H9 (cell line): ENCODE measurements around the gene SPEF2. TPM values are rescaled to one million over a fixed set of nuclear protein-coding genes. Genes with fewer than 3 reads are reported as not detected.

Experiments
- DNase-seq: peaks from one replicate; pipeline ENCODE4 v3.0.0-alpha.2; 2017
- H2AFZ ChIP-seq: one replicate; pipeline ENCODE4 v1.6.1; 2013; ENCODE audit warnings: mild to moderate bottlenecking, low read length, control low read depth, moderate library complexity
- H2AK5ac ChIP-seq: 2 replicates; pipeline ENCODE4 v1.6.1; 2013; ENCODE audit warnings: low read length, control low read depth, mixed read lengths; ENCODE audit not compliant: insufficient read length
- H2BK120ac ChIP-seq: one replicate; pipeline ENCODE4 v1.6.1; 2013; ENCODE audit warnings: low read depth, mild to moderate bottlenecking, low read length, control low read depth, inconsistent platforms; ENCODE audit not compliant: poor library complexity, severe bottlenecking
- H2BK12ac ChIP-seq: 2 replicates; pipeline ENCODE4 v1.6.1; 2013; ENCODE audit warnings: low read length, control low read depth, mixed read lengths, low read depth; ENCODE audit not compliant: insufficient read length
- H2BK15ac ChIP-seq: 2 replicates; pipeline ENCODE4 v1.6.1; 2013; ENCODE audit warnings: low read depth, low read length, control low read depth
- H2BK20ac ChIP-seq: one replicate; pipeline ENCODE4 v1.6.1; 2013; ENCODE audit warnings: low read depth, mild to moderate bottlenecking, low read length, control low read depth, inconsistent platforms; ENCODE audit not compliant: poor library complexity, severe bottlenecking
- H2BK5ac ChIP-seq: 2 replicates; pipeline ENCODE4 v1.6.1; 2013; ENCODE audit warnings: low read length, control low read depth, mixed read lengths; ENCODE audit not compliant: insufficient read length
- H3K14ac ChIP-seq: 2 replicates; pipeline ENCODE4 v1.6.1; 2013; ENCODE audit warnings: low read length, control low read depth; ENCODE audit not compliant: insufficient read depth
- H3K18ac ChIP-seq: 2 replicates; pipeline ENCODE4 v1.6.1; 2013; ENCODE audit warnings: low read depth, mild to moderate bottlenecking, mixed read lengths, low read length, control low read depth; ENCODE audit not compliant: insufficient read length
- H3K23ac ChIP-seq: 2 replicates; pipeline ENCODE4 v1.6.1; 2013; ENCODE audit warnings: low read length, control low read depth, mixed read lengths, low read depth; ENCODE audit not compliant: insufficient read length
- H3K23me2 ChIP-seq: 2 replicates; pipeline ENCODE4 v1.6.1; 2013; ENCODE audit warnings: low read depth, mild to moderate bottlenecking, mixed read lengths, low read length, control low read depth; ENCODE audit not compliant: insufficient read length, poor library complexity, severe bottlenecking
- H3K27ac ChIP-seq: 2 replicates; pipeline ENCODE4 v1.5.1; 2013; ENCODE audit warnings: low read length, control low read depth, mixed read lengths, low read depth; ENCODE audit not compliant: insufficient read length
- H3K27me3 ChIP-seq: 2 replicates; pipeline ENCODE4 v1.6.1; 2013; ENCODE audit warnings: low read length, control low read depth, inconsistent platforms; ENCODE audit not compliant: insufficient read depth
- H3K4ac ChIP-seq: 2 replicates; pipeline ENCODE4 v1.6.1; 2013; ENCODE audit warnings: low read depth, mild to moderate bottlenecking, control low read depth, inconsistent platforms, low read length, moderate library complexity
- H3K4me1 ChIP-seq: 2 replicates; pipeline ENCODE4 v1.6.1; 2013; ENCODE audit warnings: low read length, control low read depth, inconsistent platforms; ENCODE audit not compliant: insufficient read depth
- H3K4me2 ChIP-seq: 2 replicates; pipeline ENCODE4 v1.6.1; 2013; ENCODE audit warnings: low read length, control low read depth, mixed read lengths; ENCODE audit not compliant: insufficient read length, insufficient read depth
- H3K56ac ChIP-seq: 2 replicates; pipeline ENCODE4 v1.6.1; 2013; ENCODE audit warnings: low read depth, mild to moderate bottlenecking, mixed read lengths, low read length, control low read depth; ENCODE audit not compliant: insufficient read length
- H3K79me1 ChIP-seq: 2 replicates; pipeline ENCODE4 v1.6.1; 2013; ENCODE audit warnings: low read depth, mild to moderate bottlenecking, moderate library complexity, low read length, control low read depth, inconsistent platforms; ENCODE audit not compliant: insufficient read depth, poor library complexity, severe bottlenecking
- H3K79me2 ChIP-seq: 2 replicates; pipeline ENCODE4 v1.6.1; 2013; ENCODE audit warnings: low read length, control low read depth, inconsistent platforms; ENCODE audit not compliant: insufficient read depth
- H3K9ac ChIP-seq: 2 replicates; pipeline ENCODE4 v1.6.1; 2013; ENCODE audit warnings: low read length, control low read depth, mixed read lengths; ENCODE audit not compliant: insufficient read length; ENCODE audit errors: extremely low read depth
- H3K9me3 ChIP-seq: one replicate; pipeline ENCODE4 v1.6.1; 2013; ENCODE audit warnings: low read depth, low read length, inconsistent platforms; ENCODE audit not compliant: control insufficient read depth
- H3T11ph ChIP-seq: one replicate; pipeline ENCODE4 v1.6.1; 2013; ENCODE audit warnings: mild to moderate bottlenecking, low read length, control low read depth, inconsistent platforms
- H4K20me1 ChIP-seq: one replicate; pipeline ENCODE4 v1.6.1; 2013; ENCODE audit not compliant: control insufficient read depth, insufficient read length, insufficient read depth
- H4K5ac ChIP-seq: 2 replicates; pipeline ENCODE4 v1.6.1; 2013; ENCODE audit warnings: low read depth, mild to moderate bottlenecking, mixed read lengths, low read length, control low read depth; ENCODE audit not compliant: insufficient read length
- H4K8ac ChIP-seq: replicated peaks from 2 replicates; pipeline ENCODE4 v1.6.1; 2013; ENCODE audit warnings: low read length, control low read depth, mixed read lengths, low read depth; ENCODE audit not compliant: insufficient read length
- H4K91ac ChIP-seq: 2 replicates; pipeline ENCODE4 v1.6.1; 2013; ENCODE audit warnings: low read depth, mild to moderate bottlenecking, moderate library complexity, mixed read lengths, low read length, control low read depth; ENCODE audit not compliant: insufficient read length
- H3K27ac Mint-ChIP-seq, 3 experiments: 2 replicates in 2 of 3; 3 replicates in 1 of 3; pipeline ENCODE4 v1.8.0; 2020 to 2021; ENCODE audit warnings: mixed read lengths in 3 of 3, mild to moderate bottlenecking in 1 of 3, moderate library complexity in 1 of 3
- H3K27me3 Mint-ChIP-seq: 2 replicates; pipeline ENCODE4 v1.8.0; 2021; ENCODE audit warnings: low read depth, mild to moderate bottlenecking, moderate library complexity, mixed read lengths
- H3K36me3 Mint-ChIP-seq, 3 experiments: 2 replicates in 2 of 3; 3 replicates in 1 of 3; pipeline ENCODE4 v1.8.0; 2020 to 2021; ENCODE audit warnings: low read depth in 3 of 3, mixed read lengths in 3 of 3; ENCODE audit not compliant: insufficient read depth in 1 of 3
- H3K4me1 Mint-ChIP-seq, 2 experiments: 2 replicates each; pipeline ENCODE4 v1.8.0; 2020; ENCODE audit warnings: mixed read lengths in 2 of 2
- H3K4me3 Mint-ChIP-seq, 2 experiments: 2 replicates in 1 of 2; 3 replicates in 1 of 2; pipeline ENCODE4 v1.8.0; 2020 to 2021; ENCODE audit warnings: mild to moderate bottlenecking in 2 of 2, mixed read lengths in 2 of 2, moderate library complexity in 1 of 2
- H3K9me3 Mint-ChIP-seq, 2 experiments: 2 replicates in 1 of 2; 3 replicates in 1 of 2; pipeline ENCODE4 v1.8.0; 2020; ENCODE audit warnings: mild to moderate bottlenecking in 2 of 2, mixed read lengths in 2 of 2, moderate library complexity in 1 of 2
- WGBS: extraction: QIAGEN DNeasy Blood & Tissue Kit; methylation state at CpG from one replicate; pipeline ENCODE4 v1.1.7; 2013; ENCODE audit warnings: missing lambda C conversion rate, low lambda C conversion rate, mixed read lengths; ENCODE audit not compliant: insufficient read length; ENCODE audit errors: extremely low coverage; 5-methylcytosine and 5-hydroxymethylcytosine counted together
- total RNA-seq: library from RNA; stranded (reverse); gene quantifications from 2 replicates; pipeline ENCODE4 v1.2.1, GENCODE V29; 2021
- TF ChIP-seq, protein P1 (sequence below): fragments of 200-600 bp; sonication (generic); conservative IDR thresholded peaks from 3 replicates; pipeline ENCODE4 v1.8.0; 2021; ENCODE audit warnings: antibody characterized with exemption, mild to moderate bottlenecking

SPEF2 gene
- total RNA-seq, 1 experiment from 2014 or later: 1.0 TPM

DNA sequence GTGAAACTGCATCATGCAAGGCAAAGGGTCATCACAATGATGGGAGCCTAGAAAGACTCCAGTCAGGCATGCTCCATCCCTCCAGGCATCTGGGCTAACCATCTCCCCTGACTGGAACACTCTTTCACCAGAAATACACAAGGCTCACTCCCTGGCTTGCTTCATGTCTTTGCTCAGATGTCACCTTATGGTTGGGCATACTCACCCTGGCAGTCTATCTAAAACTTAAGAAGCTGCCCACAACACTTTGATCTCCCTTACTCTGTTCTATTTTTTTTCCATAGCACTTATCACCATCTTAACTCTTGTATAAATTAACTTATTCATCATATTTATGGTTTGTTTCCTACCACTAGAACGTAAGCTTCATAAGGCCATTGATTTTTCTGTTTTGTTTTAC is 90.0 kb downstream of the SPEF2 start:
- Histone ChIP-seq H3K27ac (no peak overlapping the region), H3K9me3 (no peaks in the 10 kb centered on the region), H3K14ac (no peak overlapping the region), H2AFZ (no peak overlapping the region), H2BK120ac (no peak overlapping the region), H3K23ac (no peak overlapping the region), H2BK15ac (no peak overlapping the region), H3K4me1 (no peaks in the 10 kb centered on the region), H4K8ac (no peak overlapping the region), H3T11ph (no peak overlapping the region), H4K5ac (no peak overlapping the region), H3K56ac (no peak overlapping the region), H3K27me3 (no peaks in the 10 kb centered on the region), H3K23me2 (no peaks in the 10 kb centered on the region), H3K79me1 (no peaks in the 10 kb centered on the region), H3K79me2 (no peaks in the 10 kb centered on the region), H3K9ac (no peak overlapping the region), H2BK20ac (no peak overlapping the region), H4K91ac (no peak overlapping the region), H2BK5ac (no peak overlapping the region), H2BK12ac (no peak overlapping the region), H3K4me2 (no peak overlapping the region), H3K18ac (no peak overlapping the region), H4K20me1 (no peaks in the 10 kb centered on the region), H3K4ac (no peak overlapping the region), H2AK5ac (no peak overlapping the region)
- peaks cover 3 to 4% of the 10 kb centered on the region in 2 experiments; a peak in 3 of 5 replicates for H3K9me3 Mint-ChIP-seq
- WGBS: no CpG with 5 or more reads among the region's 1 CpG
- TF ChIP-seq, protein P1, sequence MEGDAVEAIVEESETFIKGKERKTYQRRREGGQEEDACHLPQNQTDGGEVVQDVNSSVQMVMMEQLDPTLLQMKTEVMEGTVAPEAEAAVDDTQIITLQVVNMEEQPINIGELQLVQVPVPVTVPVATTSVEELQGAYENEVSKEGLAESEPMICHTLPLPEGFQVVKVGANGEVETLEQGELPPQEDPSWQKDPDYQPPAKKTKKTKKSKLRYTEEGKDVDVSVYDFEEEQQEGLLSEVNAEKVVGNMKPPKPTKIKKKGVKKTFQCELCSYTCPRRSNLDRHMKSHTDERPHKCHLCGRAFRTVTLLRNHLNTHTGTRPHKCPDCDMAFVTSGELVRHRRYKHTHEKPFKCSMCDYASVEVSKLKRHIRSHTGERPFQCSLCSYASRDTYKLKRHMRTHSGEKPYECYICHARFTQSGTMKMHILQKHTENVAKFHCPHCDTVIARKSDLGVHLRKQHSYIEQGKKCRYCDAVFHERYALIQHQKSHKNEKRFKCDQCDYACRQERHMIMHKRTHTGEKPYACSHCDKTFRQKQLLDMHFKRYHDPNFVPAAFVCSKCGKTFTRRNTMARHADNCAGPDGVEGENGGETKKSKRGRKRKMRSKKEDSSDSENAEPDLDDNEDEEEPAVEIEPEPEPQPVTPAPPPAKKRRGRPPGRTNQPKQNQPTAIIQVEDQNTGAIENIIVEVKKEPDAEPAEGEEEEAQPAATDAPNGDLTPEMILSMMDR: no peak
- no peaks in the 10 kb centered on the region for H3K4me1 Mint-ChIP-seq
- H3K27me3 Mint-ChIP-seq: peaks cover 11% of the 10 kb centered on the region
- H3K4me3 Mint-ChIP-seq: no peak overlapping the region
- H3K27ac Mint-ChIP-seq: no peak overlapping the region
- DNase-seq: no peak
- H3K36me3 Mint-ChIP-seq: peaks cover 0 to 4% (median 2%) of the 10 kb centered on the region in 3 experiments; a peak in 2 of 7 replicates
